ENCODE data around the gene GALNT18.

Gene GALNT18

DNA sequence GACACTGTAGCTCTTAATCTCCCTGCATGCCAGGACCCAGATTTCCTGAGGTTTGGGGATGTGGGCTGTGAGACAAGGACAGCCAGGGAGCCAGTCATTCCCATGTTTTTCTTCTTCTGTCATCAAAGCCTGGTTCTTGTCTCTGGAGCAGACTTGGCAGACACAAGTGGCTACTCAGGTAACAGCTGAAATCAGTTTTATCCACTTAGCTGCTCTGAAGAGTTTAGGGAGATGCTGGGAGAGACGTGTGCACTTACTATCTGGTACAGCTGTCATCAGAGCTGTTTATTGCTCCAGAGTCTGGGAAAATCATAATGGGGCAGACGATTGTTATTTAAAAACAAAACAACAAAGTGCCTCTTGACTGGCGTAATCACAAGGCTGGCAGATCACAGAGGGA, 325.4 kb downstream of the GALNT18 start:
- no peaks in the 10 kb centered on the region for H3K36me3 ChIP-seq (ENCODE audit: low read length)
- no peak overlapping the region for H3K4me2 ChIP-seq (ENCODE audit: low read depth, low read length, poor library complexity, severe bottlenecking)
- H4K20me1 ChIP-seq (ENCODE audit: low read depth, low read length): no peaks in the 10 kb centered on the region
- no peaks in the 10 kb centered on the region for H3K27me3 ChIP-seq (ENCODE audit: low read length)
- H3K79me2 ChIP-seq (ENCODE audit: insufficient read depth, low read length): no peaks in the 10 kb centered on the region
- H3F3A ChIP-seq (ENCODE audit: insufficient read depth): no peaks in the 10 kb centered on the region
- no peak overlapping the region for H3K27ac ChIP-seq (ENCODE audit: low read depth, low read length)
- H3K4me3 ChIP-seq (ENCODE audit: insufficient read depth, low read length, poor library complexity, severe bottlenecking): no peak overlapping the region
- H3K9me2 ChIP-seq (replicated peaks; ENCODE audit: insufficient read depth, low read length): no peaks in the 10 kb centered on the region
- H3K9me3 ChIP-seq (ENCODE audit: insufficient read depth, low read length): no peaks in the 10 kb centered on the region
- H2AFZ ChIP-seq (ENCODE audit: low read depth, low read length, severe bottlenecking): no peak overlapping the region
- H3K9ac ChIP-seq (ENCODE audit: low read length): no peak overlapping the region
- TF ChIP-seq EZH2phosphoT487 (conservative IDR thresholded peaks at IDR 0.05; ENCODE audit: low read length): no peak
- TF ChIP-seq CTCF (IDR thresholded peaks at IDR 0.05; ENCODE audit: insufficient read depth, low read length, poor library complexity, severe bottlenecking): no peak

- H2AFZ ChIP-seq (ENCODE audit: low read depth, low read length, severe bottlenecking): no peak overlapping the region
- H3K27ac ChIP-seq (ENCODE audit: low read depth, low read length): no peak overlapping the region
- no peak overlapping the region for H3K4me3 ChIP-seq (ENCODE audit: insufficient read depth, low read length, poor library complexity, severe bottlenecking)
- no peaks in the 10 kb centered on the region for H3K9me2 ChIP-seq (replicated peaks; ENCODE audit: insufficient read depth, low read length)
- no peaks in the 10 kb centered on the region for H3K79me2 ChIP-seq (ENCODE audit: insufficient read depth, low read length)
- no peak for TF ChIP-seq CTCF (IDR thresholded peaks at IDR 0.05; ENCODE audit: insufficient read depth, low read length, poor library complexity, severe bottlenecking)
- no peak overlapping the region for H3K4me2 ChIP-seq (ENCODE audit: low read depth, low read length, poor library complexity, severe bottlenecking)
- H3F3A ChIP-seq (ENCODE audit: insufficient read depth): no peaks in the 10 kb centered on the region
- H3K36me3 ChIP-seq (ENCODE audit: low read length): no peaks in the 10 kb centered on the region
- H3K9me3 ChIP-seq (ENCODE audit: insufficient read depth, low read length): no peaks in the 10 kb centered on the region
- no peaks in the 10 kb centered on the region for H4K20me1 ChIP-seq (ENCODE audit: low read depth, low read length)
- H3K9ac ChIP-seq (ENCODE audit: low read length): no peak overlapping the region
- H3K27me3 ChIP-seq (ENCODE audit: low read length): no peaks in the 10 kb centered on the region
Observed at GRCh38 chr11:11294551-11294855, 327.3 kb downstream of the GALNT18 start.

DNA sequence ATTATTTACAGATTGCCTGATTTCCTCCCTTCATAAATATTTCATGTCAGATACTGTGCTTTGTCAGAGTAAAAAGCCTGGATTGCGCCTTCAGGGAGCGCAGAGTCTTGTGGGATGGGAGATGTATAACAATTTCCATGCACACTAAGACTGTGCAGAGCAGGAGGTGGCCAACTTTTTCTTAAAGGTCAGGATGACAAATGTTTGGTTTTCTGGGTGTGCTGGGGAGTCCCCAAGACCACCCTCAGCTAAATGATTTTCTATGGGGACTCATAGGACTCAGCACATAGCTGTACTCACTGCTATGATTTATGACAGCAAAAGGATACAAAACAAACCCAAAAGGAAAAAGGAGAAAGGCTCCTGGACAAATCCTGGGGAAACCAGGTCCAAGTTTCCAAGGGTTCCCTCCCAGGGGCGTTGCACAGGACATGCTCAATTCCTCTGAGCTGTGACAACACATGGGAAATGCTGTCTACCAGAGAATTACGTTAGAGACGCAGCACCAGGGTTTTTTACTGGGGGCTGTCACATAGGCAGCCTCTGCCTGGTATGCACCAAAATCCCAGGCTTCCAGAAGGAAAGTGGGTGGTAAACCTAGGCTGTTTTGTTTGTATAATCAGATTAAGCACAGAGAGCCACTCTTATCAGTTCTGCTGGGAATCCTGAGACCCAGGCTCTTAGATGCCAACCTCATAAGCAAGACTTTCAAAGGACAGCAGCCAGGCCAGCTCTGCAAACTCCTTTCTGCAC, 327.8 kb downstream of the GALNT18 start:
- Histone ChIP-seq H3K27me3 (ENCODE audit: low read length) (no peaks in the 10 kb centered on the region), H3K36me3 (ENCODE audit: low read length) (no peaks in the 10 kb centered on the region), H3F3A (ENCODE audit: insufficient read depth) (no peaks in the 10 kb centered on the region), H4K20me1 (ENCODE audit: low read depth, low read length) (no peaks in the 10 kb centered on the region), H3K79me2 (ENCODE audit: insufficient read depth, low read length) (no peaks in the 10 kb centered on the region), H3K27ac (ENCODE audit: low read depth, low read length) (no peak overlapping the region), H3K4me3 (ENCODE audit: insufficient read depth, low read length, poor library complexity, severe bottlenecking) (no peak overlapping the region), H3K4me2 (ENCODE audit: low read depth, low read length, poor library complexity, severe bottlenecking) (no peak overlapping the region), H3K9me3 (ENCODE audit: insufficient read depth, low read length) (no peaks in the 10 kb centered on the region), H3K9ac (ENCODE audit: low read length) (no peak overlapping the region), H2AFZ (ENCODE audit: low read depth, low read length, severe bottlenecking) (no peak overlapping the region), H3K9me2 (replicated peaks; ENCODE audit: insufficient read depth, low read length) (no peaks in the 10 kb centered on the region)
- TF ChIP-seq EZH2phosphoT487 (conservative IDR thresholded peaks at IDR 0.05; ENCODE audit: low read length): no peak
- TF ChIP-seq CTCF (IDR thresholded peaks at IDR 0.05; ENCODE audit: insufficient read depth, low read length, poor library complexity, severe bottlenecking): no peak

All from SU-DHL-6 (cell line).